Stimulated activated CD8-positive, alpha-beta memory T cell treated with anti-CD3 and anti-CD28 coated beads, Interleukin-7, amount 100 ng/mL, for 48 hours (primary cell): Measurements from ENCODE around the gene FLT4.

Experiments used
- DNase-seq, 2 donors: peaks; one replicate each; pipeline ENCODE4 v3.0.0-alpha.2; 2020; ENCODE audit warnings: low read depth in 1 of 2; ENCODE audit errors: extremely low read depth in 1 of 2

The FLT4 gene

DNA sequence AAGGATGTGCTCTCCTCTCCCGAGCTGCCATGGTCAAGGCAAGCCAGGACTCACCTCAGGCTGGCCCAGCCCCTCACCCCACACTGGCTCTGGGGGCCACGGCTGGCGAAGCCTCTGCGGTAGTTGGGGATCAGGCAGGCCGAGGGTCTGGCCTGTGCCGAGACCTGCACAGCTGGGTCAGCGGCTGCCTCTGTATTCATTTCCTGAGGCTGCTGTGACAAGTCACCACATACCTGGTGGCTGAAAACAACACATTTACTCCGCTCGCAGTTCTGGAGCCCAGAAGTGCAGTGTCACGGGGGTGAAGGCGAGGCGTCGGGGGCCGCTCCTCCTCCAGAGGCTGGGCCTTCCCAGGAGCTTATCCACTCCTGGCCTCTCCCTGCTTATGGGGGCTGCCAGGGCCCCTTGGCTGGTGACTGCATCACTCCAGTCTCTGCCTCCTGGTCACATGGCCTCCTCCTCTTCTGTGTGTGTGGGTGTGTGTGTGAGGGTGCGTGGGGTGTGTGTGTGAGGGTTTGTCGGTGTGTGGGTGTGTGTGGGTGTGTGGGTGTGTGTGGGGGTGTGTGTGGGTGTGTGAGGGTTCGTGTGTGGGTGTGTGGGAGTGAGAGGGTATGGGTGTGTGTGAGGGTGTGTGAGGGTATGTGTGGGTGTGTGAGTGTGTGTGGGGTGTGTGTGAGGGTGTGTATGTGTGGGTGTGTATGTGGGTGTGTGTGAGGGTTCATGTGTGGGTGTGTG is 54.9 kb downstream of the FLT4 start:
- DNase-seq: no peak

DNA sequence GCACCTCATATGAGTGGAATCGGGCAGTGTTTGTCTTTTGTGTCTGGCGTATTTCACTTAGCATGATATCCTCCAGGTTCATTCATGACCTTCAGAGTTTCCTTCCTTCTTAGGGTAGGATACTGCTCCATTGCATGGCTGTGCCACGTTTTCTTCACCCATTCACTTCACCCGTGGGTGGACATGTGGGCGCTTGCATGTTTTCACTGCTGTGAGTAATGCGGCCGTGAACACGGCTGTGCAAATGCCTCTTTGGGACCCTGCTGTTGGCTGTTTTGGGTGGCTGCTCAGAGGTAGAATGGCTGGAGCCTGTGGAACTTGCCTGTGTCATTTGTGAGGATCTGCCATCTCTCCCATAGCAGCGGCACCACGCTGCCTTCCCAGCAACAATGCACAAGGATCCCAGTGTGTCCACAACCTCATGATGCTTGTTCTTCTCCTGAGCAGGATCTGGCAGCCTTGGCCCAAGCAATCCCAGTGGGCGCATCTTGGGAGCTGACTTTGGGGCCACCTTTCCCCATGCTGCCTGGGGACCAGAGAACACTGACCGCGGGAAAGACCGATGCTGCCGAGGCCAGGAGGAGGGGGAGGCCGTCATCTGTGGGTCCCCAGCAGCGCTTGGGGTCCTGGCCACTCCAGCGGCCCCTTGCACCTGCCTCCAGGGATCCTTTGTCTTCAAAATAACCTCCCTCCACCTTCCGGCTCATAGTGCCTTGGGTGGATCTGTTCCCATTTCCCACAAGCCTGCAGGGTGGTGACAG is 55.8 kb downstream of the FLT4 start:
- no peak for DNase-seq

DNA sequence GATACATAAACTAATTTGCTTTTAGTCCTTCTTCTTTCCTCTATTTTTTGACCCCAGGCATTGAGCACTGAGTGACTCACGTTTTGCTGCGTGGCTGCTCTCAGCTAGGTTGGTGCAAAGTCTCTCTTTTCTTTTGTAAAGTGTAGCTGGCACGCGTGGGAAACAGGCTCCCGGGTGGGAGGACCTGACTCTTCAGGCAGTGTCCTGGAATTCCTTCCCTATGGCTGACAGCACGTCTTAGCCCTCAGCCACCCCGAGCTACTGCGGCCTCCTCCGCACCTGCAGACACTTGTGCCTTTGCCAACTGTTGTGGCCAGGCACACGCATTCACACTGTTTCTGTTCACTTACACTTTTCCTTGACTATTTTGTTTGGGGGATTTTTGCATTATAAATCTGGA is 57.2 kb downstream of the FLT4 start:
- DNase-seq: no peak

DNA sequence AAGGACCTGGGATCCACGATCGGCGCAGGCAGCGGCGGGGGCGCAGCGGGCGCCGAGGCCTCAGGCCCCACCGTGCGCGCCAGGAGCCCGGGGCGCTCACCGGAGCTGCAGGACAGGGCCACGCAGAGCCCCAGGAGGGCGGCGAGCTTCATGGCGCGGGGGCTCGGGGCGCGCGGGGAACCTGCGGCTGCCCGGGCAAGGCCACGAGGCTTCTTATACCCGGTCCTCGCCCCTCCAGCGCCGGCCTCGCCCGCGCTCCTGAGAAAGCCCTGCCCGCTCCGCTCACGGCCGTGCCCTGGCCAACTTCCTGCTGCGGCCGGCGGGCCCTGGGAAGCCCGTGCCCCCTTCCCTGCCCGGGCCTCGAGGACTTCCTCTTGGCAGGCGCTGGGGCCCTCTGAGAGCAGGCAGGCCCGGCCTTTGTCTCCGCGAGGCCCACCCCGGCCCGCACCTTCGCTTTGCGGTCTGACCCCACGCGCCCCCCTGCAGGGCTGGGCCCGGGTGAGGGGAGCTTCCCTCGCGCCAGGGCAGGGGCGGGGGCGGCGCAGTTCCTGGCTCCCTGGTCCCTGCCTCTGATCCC is 58.0 kb downstream of the FLT4 start, which contains the start of gene SCGB3A1:
Gene SCGB3A1, minus strand, starts transcription at position 189 of the 577 bp plus-strand sequence. Its CDS starts 37 bp downstream, at position 152.
- DNase-seq: no peak

DNA sequence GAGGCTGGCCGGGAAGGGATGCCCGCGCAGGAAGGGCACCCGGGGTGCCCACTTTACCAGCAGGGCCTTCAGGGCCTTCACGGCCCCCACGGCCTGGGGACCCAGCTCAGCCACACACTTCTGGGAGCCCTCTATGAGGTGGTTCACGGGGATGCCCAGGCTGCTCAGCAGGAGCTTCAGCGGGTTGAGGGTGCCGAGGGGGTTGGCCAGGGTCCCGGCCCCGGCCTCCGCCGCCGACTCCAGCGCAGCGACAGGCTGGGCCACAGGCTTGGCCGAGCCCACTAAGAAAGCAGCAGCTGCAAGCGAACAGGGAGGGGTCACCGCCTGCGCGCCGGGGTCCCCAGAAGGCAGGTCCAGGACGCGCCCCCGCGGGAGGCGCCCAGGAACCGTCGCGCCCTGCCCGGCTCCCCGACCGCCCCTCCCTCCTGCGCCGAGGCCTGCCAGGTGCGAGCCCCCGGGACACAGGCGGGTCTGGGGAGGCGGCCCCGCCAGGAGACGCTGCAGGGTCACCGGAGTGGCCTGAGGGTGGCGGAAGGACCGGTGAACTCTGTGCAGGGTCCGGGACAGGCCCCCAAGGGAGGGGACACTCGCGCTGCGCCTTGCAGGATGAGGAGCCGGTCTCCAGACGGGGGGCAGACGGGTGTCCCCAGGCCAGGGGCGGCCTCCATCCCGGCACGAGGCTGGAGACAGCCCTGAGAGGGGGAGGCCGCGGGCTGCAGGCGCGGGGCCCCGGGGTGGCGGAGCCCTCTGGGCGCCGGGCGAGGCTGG is 58.7 kb downstream of the FLT4 start:
- DNase-seq: no peak

DNA sequence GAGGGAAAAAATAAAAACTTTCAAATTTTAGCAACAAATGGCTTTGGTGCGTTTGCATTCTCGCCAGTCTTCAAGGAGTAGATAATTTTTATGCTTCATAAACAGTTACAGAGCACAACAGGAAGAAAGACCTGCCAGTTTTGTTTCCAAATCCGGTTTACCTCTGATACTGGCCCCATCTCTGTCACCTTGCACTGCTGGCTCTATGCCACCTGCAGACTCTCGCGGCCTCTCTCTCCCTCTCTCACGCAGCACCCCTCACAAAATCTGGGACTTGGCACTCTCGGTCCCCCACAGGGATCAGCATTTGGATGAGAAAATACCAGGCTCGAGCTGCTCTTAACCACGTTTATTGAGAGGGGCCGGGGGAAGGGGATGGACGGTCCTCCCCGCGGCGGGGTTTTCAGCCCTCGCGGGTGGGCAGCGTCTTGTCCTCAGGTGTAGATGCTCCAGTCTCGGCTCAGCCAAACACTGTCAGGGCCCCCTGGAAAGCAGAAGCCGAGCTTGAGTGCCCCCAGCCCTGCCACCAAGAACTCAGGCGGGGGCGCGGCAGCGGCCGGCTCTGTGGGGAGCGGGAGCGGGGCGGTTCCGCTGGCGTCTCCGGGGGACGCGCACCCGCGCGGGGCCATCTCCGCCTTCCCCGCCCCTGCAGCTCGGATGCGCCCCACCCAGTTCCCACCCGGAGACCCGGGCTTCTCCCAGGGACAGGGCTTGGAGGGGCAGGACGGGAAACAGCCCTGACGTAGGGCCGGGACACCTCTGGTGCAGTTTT is 59.4 kb downstream of the FLT4 start:
- DNase-seq: no peak

DNA sequence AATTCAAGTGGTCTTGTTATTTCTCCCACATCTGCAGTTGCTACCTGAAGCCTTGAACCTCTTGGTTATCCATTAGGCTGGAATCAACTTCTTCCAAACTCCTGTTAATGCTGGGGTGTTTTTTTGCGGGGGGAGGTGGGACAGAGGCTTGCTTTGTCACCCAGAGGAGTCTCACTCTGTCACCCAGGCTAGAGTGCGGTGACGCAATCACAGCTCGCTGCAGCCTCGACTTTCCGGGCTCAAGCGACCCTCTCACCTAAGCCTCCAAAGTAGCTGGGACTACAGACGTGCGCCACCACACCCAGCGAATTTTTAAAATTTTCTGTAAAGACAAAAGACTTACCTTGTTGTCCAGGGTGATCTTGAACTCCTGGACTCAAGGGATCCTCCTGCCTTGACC is 62.5 kb downstream of the FLT4 start:
- DNase-seq: no peak

DNA sequence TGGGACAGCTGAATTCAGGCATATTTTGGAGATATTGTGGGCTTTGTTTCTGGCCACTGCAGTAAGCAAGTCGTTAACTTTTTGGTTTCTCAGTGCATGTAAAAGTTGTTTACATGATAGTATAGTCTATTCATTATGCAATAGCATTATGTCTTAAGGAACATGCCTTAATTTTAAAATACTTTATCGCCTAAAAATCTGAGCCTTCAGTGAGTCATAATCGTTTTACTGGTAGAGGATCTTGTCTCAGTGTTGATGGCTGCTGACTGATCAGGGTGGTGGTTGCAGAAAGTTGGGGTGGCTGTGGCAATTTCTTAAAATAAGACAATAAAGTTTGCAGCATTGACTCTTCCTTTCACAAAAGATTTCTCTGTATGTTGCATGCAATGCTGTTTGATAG is 63.2 kb downstream of the FLT4 start:
- no peak for DNase-seq

DNA sequence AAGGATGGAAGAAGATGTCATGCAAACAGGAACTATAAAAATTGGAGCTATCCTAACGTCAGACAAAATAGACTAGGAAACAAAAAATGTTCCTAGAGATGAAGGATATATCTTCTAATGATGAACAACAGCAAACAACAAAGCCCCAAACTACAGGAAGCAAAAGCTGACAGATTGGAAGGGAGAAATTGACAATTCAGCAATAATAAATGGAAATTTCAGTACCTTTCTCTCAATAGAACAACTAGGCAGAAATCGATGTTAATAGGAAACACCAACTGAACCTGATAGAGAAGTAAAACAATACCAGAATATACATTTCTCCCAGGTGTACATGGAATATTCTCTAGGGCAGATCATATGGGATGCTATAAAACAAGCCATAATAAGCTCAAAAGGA is 65.7 kb downstream of the FLT4 start:
- DNase-seq: no peak

DNA sequence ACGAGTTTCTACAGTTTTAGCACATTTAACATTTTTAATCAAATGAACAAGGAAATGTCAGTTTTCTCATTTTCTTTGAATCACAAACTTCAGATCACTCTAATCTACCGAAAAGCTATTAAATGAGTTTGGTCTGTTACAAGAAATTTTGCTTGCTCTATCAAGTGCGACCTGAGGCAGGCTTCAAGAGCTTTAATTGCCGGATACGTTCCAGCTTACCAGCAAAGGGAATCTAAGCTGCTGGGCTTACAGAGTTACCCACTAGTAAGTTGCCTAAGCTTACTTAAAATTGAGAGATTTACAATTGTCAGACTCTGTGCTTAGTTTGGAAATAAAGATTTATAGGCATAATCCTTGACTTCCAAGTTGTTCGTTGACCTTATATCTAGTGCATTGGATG is 68.7 kb downstream of the FLT4 start:
- DNase-seq: no peak

DNA sequence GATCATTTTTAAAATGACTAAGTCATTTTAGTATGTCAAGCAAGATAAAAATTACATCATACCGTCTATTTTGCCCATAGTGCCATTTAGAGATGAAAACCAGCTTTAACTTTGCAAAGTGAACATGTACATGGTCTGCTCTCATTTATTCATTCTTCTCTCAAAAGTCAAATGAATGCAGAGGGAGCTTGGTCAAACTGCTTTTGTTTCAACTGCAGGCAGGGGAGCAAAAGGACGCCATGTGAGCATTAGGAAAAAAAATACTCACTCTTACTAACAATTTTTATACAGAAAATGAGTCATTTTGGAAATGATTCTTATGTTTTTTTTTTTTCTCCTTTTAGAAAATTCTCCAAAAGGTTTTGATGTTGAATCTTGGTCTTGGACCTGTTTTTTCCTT is 73.8 kb downstream of the FLT4 start:
- DNase-seq: no peak

DNA sequence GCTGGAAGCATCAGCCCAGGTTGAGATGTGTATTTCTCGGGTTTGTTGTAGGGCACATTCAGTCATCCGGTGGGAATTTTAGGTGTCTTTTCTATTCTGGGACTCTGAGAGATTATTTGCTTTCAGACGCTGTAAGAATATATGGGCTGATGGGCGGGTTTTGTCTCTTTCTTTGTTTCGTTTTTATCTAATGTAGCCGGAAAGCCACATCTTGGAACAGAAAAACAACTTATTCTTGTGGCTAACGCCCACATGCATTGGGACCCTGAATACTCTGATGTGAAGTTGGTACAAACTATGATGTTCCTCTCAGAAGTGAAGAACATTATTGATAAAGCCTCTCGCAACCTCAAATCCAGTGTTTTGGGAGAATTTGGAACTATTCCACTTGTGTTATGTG is 80.5 kb downstream of the FLT4 start:
- no peak for DNase-seq

DNA sequence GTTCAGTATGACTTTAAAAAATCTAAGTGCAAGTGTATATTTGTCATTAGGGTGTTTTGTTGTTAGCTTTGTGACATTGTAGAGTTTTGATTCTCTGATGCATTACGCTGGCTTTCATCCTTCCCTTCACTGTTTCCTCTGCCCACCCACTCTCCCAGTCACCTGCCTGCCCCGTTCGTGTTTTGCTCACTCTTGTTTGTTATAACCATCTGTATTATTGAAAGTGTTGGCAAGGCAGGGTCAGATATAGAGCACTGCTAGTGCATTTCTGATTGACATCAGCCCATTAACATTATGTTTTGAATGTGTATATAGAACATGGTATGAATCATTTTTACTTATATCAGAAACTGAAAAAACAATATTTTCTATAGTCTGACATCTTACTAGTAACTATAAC is 85.4 kb downstream of the FLT4 start:
- peak in 1 of 2 donors; percentile 11 for DNase-seq

DNA sequence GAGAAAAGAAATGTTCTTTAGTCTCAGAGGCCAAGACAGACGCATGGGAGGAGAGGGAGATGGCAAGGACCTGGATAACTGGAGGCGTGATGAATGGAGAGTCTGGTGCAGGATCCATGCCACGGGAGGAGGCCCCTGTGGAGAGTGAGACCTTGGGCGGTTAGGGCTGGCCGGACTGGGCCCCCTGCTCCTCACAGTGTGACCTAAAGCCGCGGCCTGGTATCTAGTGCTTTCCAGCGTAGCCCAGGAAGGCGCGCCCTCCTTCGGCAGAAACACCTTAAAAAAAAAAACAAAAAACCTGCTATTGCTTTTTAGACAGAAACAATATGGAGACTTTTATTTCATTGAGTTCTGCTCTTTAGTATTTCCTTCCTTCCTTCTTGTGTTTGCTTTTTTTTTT is 91.2 kb downstream of the FLT4 start:
- DNase-seq: no peak

DNA sequence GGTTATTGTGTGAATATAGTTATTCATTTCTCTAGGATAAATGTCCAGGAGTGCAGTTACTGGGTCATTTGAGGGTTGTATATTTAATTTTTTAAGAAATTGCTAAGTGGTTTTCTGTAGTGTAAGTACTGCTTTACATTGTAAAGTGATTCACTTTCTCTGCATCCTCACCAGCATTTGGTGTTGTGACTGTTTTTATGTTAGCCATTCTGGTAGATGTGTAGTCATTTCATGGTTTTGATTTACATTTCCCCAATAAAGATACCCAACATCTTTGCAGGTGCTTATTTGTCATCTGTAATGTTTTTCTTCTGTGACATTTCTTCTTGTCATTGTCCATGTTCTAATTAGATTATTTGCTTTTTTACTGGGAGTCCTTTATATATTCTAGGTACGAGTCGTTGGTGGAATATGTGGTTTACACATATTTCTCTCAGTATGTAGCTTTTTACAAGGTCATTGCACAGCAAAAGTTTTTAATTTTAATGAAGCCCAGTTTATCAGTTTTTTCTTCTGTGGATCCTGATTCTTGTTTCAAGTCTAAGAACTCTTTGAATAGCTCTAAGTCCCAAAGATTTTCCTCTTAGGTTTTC is 92.1 kb downstream of the FLT4 start:
- DNase-seq: no peak

DNA sequence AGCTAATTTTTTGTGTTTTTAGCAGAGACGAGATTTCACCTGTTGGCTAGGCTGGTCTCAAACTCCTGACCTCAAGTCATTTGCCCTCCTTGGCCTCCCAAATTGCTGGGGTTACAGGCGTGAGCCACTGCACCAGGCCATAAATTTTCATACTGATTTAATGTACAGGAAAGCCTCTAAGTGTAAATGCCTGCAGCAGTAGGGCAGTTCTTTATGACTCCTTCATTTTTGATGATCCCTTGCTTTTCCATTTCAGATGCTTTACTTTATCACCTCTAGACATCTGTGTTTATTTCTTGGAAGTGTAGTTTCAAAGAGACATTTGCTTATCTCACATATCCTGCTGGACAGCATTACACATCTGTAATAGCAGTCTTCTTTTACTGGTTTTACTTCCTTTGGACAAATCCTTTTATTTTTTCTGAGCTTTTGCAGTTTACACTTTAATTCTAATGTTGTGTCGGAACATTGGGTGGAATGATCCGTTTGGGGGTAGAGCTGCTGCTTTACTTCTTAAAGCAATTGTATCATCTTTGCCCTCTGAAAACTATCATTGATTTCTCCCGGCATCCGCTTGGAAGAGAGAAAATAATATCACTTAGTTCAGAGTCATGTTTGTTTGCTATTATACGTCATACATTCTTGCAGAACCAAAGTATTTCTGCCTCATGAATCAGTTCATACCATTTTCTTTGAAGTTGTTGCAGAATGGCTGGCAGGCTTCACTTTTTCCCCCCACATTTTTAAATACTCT is 94.1 kb downstream of the FLT4 start:
- DNase-seq: no peak

DNA sequence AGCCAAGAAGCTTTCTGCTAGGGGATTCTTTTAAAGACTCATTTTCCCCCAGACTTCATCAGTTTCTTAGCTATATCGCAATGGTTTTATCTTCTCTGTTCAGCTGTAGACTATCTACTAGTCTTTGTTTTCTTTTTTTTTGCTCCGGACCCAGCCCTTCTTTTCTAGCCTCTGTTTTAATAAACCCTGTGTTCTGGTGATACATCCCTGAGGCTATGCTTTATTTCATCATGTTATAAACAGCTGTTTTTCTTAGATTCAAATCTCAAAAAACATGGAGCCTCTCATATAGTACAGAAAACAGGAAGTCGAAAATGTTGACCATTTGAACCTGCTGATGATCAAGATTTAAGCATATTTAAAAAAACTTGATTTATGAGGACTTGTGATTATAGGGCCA is 95.9 kb downstream of the FLT4 start:
- no peak for DNase-seq
